H9 (cell line): ENCODE measurements around the gene FASLG. TPM values are rescaled to one million over a fixed set of nuclear protein-coding genes. Genes with fewer than 3 reads are reported as not detected.

Experiments used
- DNase-seq: peaks from one replicate; pipeline ENCODE4 v3.0.0-alpha.2; 2017
- H2AFZ ChIP-seq: one replicate; pipeline ENCODE4 v1.6.1; 2013; ENCODE audit warnings: mild to moderate bottlenecking, low read length, control low read depth, moderate library complexity
- H2AK5ac ChIP-seq: 2 replicates; pipeline ENCODE4 v1.6.1; 2013; ENCODE audit warnings: low read length, control low read depth, mixed read lengths; ENCODE audit not compliant: insufficient read length
- H2BK120ac ChIP-seq: one replicate; pipeline ENCODE4 v1.6.1; 2013; ENCODE audit warnings: low read depth, mild to moderate bottlenecking, low read length, control low read depth, inconsistent platforms; ENCODE audit not compliant: poor library complexity, severe bottlenecking
- H2BK12ac ChIP-seq: 2 replicates; pipeline ENCODE4 v1.6.1; 2013; ENCODE audit warnings: low read length, control low read depth, mixed read lengths, low read depth; ENCODE audit not compliant: insufficient read length
- H2BK15ac ChIP-seq: 2 replicates; pipeline ENCODE4 v1.6.1; 2013; ENCODE audit warnings: low read depth, low read length, control low read depth
- H2BK20ac ChIP-seq: one replicate; pipeline ENCODE4 v1.6.1; 2013; ENCODE audit warnings: low read depth, mild to moderate bottlenecking, low read length, control low read depth, inconsistent platforms; ENCODE audit not compliant: poor library complexity, severe bottlenecking
- H2BK5ac ChIP-seq: 2 replicates; pipeline ENCODE4 v1.6.1; 2013; ENCODE audit warnings: low read length, control low read depth, mixed read lengths; ENCODE audit not compliant: insufficient read length
- H3K14ac ChIP-seq: 2 replicates; pipeline ENCODE4 v1.6.1; 2013; ENCODE audit warnings: low read length, control low read depth; ENCODE audit not compliant: insufficient read depth
- H3K18ac ChIP-seq: 2 replicates; pipeline ENCODE4 v1.6.1; 2013; ENCODE audit warnings: low read depth, mild to moderate bottlenecking, mixed read lengths, low read length, control low read depth; ENCODE audit not compliant: insufficient read length
- H3K23ac ChIP-seq: 2 replicates; pipeline ENCODE4 v1.6.1; 2013; ENCODE audit warnings: low read length, control low read depth, mixed read lengths, low read depth; ENCODE audit not compliant: insufficient read length
- H3K23me2 ChIP-seq: 2 replicates; pipeline ENCODE4 v1.6.1; 2013; ENCODE audit warnings: low read depth, mild to moderate bottlenecking, mixed read lengths, low read length, control low read depth; ENCODE audit not compliant: insufficient read length, poor library complexity, severe bottlenecking
- H3K27ac ChIP-seq: 2 replicates; pipeline ENCODE4 v1.5.1; 2013; ENCODE audit warnings: low read length, control low read depth, mixed read lengths, low read depth; ENCODE audit not compliant: insufficient read length
- H3K27me3 ChIP-seq: 2 replicates; pipeline ENCODE4 v1.6.1; 2013; ENCODE audit warnings: low read length, control low read depth, inconsistent platforms; ENCODE audit not compliant: insufficient read depth
- H3K4ac ChIP-seq: 2 replicates; pipeline ENCODE4 v1.6.1; 2013; ENCODE audit warnings: low read depth, mild to moderate bottlenecking, control low read depth, inconsistent platforms, low read length, moderate library complexity
- H3K4me1 ChIP-seq: 2 replicates; pipeline ENCODE4 v1.6.1; 2013; ENCODE audit warnings: low read length, control low read depth, inconsistent platforms; ENCODE audit not compliant: insufficient read depth
- H3K4me2 ChIP-seq: 2 replicates; pipeline ENCODE4 v1.6.1; 2013; ENCODE audit warnings: low read length, control low read depth, mixed read lengths; ENCODE audit not compliant: insufficient read length, insufficient read depth
- H3K56ac ChIP-seq: 2 replicates; pipeline ENCODE4 v1.6.1; 2013; ENCODE audit warnings: low read depth, mild to moderate bottlenecking, mixed read lengths, low read length, control low read depth; ENCODE audit not compliant: insufficient read length
- H3K79me1 ChIP-seq: 2 replicates; pipeline ENCODE4 v1.6.1; 2013; ENCODE audit warnings: low read depth, mild to moderate bottlenecking, moderate library complexity, low read length, control low read depth, inconsistent platforms; ENCODE audit not compliant: insufficient read depth, poor library complexity, severe bottlenecking
- H3K79me2 ChIP-seq: 2 replicates; pipeline ENCODE4 v1.6.1; 2013; ENCODE audit warnings: low read length, control low read depth, inconsistent platforms; ENCODE audit not compliant: insufficient read depth
- H3K9ac ChIP-seq: 2 replicates; pipeline ENCODE4 v1.6.1; 2013; ENCODE audit warnings: low read length, control low read depth, mixed read lengths; ENCODE audit not compliant: insufficient read length; ENCODE audit errors: extremely low read depth
- H3K9me3 ChIP-seq: one replicate; pipeline ENCODE4 v1.6.1; 2013; ENCODE audit warnings: low read depth, low read length, inconsistent platforms; ENCODE audit not compliant: control insufficient read depth
- H3T11ph ChIP-seq: one replicate; pipeline ENCODE4 v1.6.1; 2013; ENCODE audit warnings: mild to moderate bottlenecking, low read length, control low read depth, inconsistent platforms
- H4K20me1 ChIP-seq: one replicate; pipeline ENCODE4 v1.6.1; 2013; ENCODE audit not compliant: control insufficient read depth, insufficient read length, insufficient read depth
- H4K5ac ChIP-seq: 2 replicates; pipeline ENCODE4 v1.6.1; 2013; ENCODE audit warnings: low read depth, mild to moderate bottlenecking, mixed read lengths, low read length, control low read depth; ENCODE audit not compliant: insufficient read length
- H4K8ac ChIP-seq: replicated peaks from 2 replicates; pipeline ENCODE4 v1.6.1; 2013; ENCODE audit warnings: low read length, control low read depth, mixed read lengths, low read depth; ENCODE audit not compliant: insufficient read length
- H4K91ac ChIP-seq: 2 replicates; pipeline ENCODE4 v1.6.1; 2013; ENCODE audit warnings: low read depth, mild to moderate bottlenecking, moderate library complexity, mixed read lengths, low read length, control low read depth; ENCODE audit not compliant: insufficient read length
- H3K27ac Mint-ChIP-seq, 3 experiments: 2 replicates in 2 of 3; 3 replicates in 1 of 3; pipeline ENCODE4 v1.8.0; 2020 to 2021; ENCODE audit warnings: mixed read lengths in 3 of 3, mild to moderate bottlenecking in 1 of 3, moderate library complexity in 1 of 3
- H3K27me3 Mint-ChIP-seq: 2 replicates; pipeline ENCODE4 v1.8.0; 2021; ENCODE audit warnings: low read depth, mild to moderate bottlenecking, moderate library complexity, mixed read lengths
- H3K36me3 Mint-ChIP-seq, 3 experiments: 2 replicates in 2 of 3; 3 replicates in 1 of 3; pipeline ENCODE4 v1.8.0; 2020 to 2021; ENCODE audit warnings: low read depth in 3 of 3, mixed read lengths in 3 of 3; ENCODE audit not compliant: insufficient read depth in 1 of 3
- H3K4me1 Mint-ChIP-seq, 2 experiments: 2 replicates each; pipeline ENCODE4 v1.8.0; 2020; ENCODE audit warnings: mixed read lengths in 2 of 2
- H3K4me3 Mint-ChIP-seq, 2 experiments: 2 replicates in 1 of 2; 3 replicates in 1 of 2; pipeline ENCODE4 v1.8.0; 2020 to 2021; ENCODE audit warnings: mild to moderate bottlenecking in 2 of 2, mixed read lengths in 2 of 2, moderate library complexity in 1 of 2
- H3K9me3 Mint-ChIP-seq, 2 experiments: 2 replicates in 1 of 2; 3 replicates in 1 of 2; pipeline ENCODE4 v1.8.0; 2020; ENCODE audit warnings: mild to moderate bottlenecking in 2 of 2, mixed read lengths in 2 of 2, moderate library complexity in 1 of 2
- WGBS: extraction: QIAGEN DNeasy Blood & Tissue Kit; methylation state at CpG from one replicate; pipeline ENCODE4 v1.1.7; 2013; ENCODE audit warnings: missing lambda C conversion rate, low lambda C conversion rate, mixed read lengths; ENCODE audit not compliant: insufficient read length; ENCODE audit errors: extremely low coverage; 5-methylcytosine and 5-hydroxymethylcytosine counted together
- total RNA-seq: library from RNA; stranded (reverse); gene quantifications from 2 replicates; pipeline ENCODE4 v1.2.1, GENCODE V29; 2021
- TF ChIP-seq, protein P1 (sequence below): fragments of 200-600 bp; sonication (generic); conservative IDR thresholded peaks from 3 replicates; pipeline ENCODE4 v1.8.0; 2021; ENCODE audit warnings: antibody characterized with exemption, mild to moderate bottlenecking

Gene FASLG
- total RNA-seq, 1 experiment from 2014 or later = not detected

DNA sequence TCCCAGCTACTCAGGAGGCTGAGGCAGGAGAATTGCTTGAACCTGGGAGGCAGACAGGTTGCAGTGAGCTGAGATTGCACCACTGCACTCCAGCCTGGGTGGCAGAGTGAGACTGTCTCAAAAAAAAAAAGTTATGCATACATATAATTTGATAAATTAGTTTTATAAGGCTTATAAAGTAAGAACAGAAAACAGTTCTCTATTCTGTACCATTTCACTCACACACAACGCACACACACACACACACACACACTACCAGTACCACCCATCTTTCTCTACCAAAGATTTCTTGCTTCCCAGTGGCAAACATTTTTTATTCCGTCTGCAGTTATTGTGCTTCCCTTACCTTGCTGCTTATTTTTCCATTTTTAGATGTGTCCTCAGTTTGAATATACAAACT lies 46.4 kb upstream of the FASLG start:
- Histone ChIP-seq H3K9ac (no peak overlapping the region), H4K20me1 (no peaks in the 10 kb centered on the region), H3K79me2 (no peaks in the 10 kb centered on the region), H2BK20ac (no peak overlapping the region), H3K23ac (no peak overlapping the region), H2BK12ac (no peak overlapping the region), H3K27me3 (no peaks in the 10 kb centered on the region), H3K79me1 (no peaks in the 10 kb centered on the region), H3K9me3 (no peaks in the 10 kb centered on the region), H3T11ph (no peak overlapping the region), H3K56ac (no peak overlapping the region), H2BK5ac (no peak overlapping the region), H3K4ac (no peak overlapping the region), H3K27ac (no peak overlapping the region), H3K18ac (no peak overlapping the region), H4K91ac (no peak overlapping the region), H2BK120ac (no peak overlapping the region), H2AK5ac (no peak overlapping the region), H4K8ac (no peak overlapping the region), H2BK15ac (no peak overlapping the region), H3K4me2 (no peak overlapping the region), H4K5ac (no peak overlapping the region), H2AFZ (no peak overlapping the region), H3K23me2 (no peaks in the 10 kb centered on the region), H3K14ac (no peak overlapping the region), H3K4me1 (no peaks in the 10 kb centered on the region; the same call in 1 of the 2 replicates)
- H3K9me3 Mint-ChIP-seq = peaks cover 4 to 8% of the 10 kb centered on the region in 2 experiments; a peak in 3 of 5 replicates
- H3K4me3 Mint-ChIP-seq = no peak overlapping the region
- TF ChIP-seq, protein P1, sequence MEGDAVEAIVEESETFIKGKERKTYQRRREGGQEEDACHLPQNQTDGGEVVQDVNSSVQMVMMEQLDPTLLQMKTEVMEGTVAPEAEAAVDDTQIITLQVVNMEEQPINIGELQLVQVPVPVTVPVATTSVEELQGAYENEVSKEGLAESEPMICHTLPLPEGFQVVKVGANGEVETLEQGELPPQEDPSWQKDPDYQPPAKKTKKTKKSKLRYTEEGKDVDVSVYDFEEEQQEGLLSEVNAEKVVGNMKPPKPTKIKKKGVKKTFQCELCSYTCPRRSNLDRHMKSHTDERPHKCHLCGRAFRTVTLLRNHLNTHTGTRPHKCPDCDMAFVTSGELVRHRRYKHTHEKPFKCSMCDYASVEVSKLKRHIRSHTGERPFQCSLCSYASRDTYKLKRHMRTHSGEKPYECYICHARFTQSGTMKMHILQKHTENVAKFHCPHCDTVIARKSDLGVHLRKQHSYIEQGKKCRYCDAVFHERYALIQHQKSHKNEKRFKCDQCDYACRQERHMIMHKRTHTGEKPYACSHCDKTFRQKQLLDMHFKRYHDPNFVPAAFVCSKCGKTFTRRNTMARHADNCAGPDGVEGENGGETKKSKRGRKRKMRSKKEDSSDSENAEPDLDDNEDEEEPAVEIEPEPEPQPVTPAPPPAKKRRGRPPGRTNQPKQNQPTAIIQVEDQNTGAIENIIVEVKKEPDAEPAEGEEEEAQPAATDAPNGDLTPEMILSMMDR = no peak
- peaks cover 4 to 7% of the 10 kb centered on the region in 2 experiments; a peak in 3 of 4 replicates for H3K4me1 Mint-ChIP-seq
- H3K27me3 Mint-ChIP-seq = no peaks in the 10 kb centered on the region
- H3K36me3 Mint-ChIP-seq = peaks cover 8 to 28% (median 25%) of the 10 kb centered on the region in 3 experiments; a peak in 6 of 7 replicates
- no peak overlapping the region for H3K27ac Mint-ChIP-seq
- no peak for DNase-seq
- no CpG with 5 or more reads among the region's 2 CpGs for WGBS
